Esophagus (tissue), 2 donors: ENCODE measurements around the gene KCTD10. TPM values are rescaled to one million over a fixed set of nuclear protein-coding genes. Genes with fewer than 3 reads are reported as not detected.

Experiments used
- H3K27ac ChIP-seq, 2 donors: one replicate each; pipeline ENCODE4 v1.5.1; 2013; ENCODE audit warnings: low read depth in 2 of 2, mild to moderate bottlenecking in 2 of 2, inconsistent platforms in 1 of 2, low read length in 1 of 2, moderate library complexity in 1 of 2
- H3K27me3 ChIP-seq, 2 donors: one replicate each; pipeline ENCODE4 v1.6.1; 2013; ENCODE audit warnings: low read length in 2 of 2, control low read depth in 1 of 2, mild to moderate bottlenecking in 1 of 2; ENCODE audit not compliant: insufficient read depth in 2 of 2, control insufficient read depth in 1 of 2
- H3K36me3 ChIP-seq, 2 donors: one replicate each; pipeline ENCODE4 v1.6.1; 2013; ENCODE audit warnings: low read length in 1 of 2; ENCODE audit not compliant: control insufficient read depth in 2 of 2, insufficient read depth in 2 of 2
- H3K4me1 ChIP-seq, 2 donors: one replicate each; pipeline ENCODE4 v1.6.1; 2013; ENCODE audit warnings: low read length in 1 of 2; ENCODE audit not compliant: control insufficient read depth in 2 of 2, insufficient read depth in 2 of 2
- H3K4me3 ChIP-seq, 2 donors: one replicate each; pipeline ENCODE4 v1.5.1; 2013; ENCODE audit warnings: low read length in 2 of 2, mild to moderate bottlenecking in 2 of 2, low read depth in 1 of 2, moderate library complexity in 1 of 2
- H3K9me3 ChIP-seq, 2 donors: one replicate each; pipeline ENCODE4 v1.6.1; 2013; ENCODE audit warnings: mild to moderate bottlenecking in 2 of 2, low read depth in 1 of 2, low read length in 1 of 2, moderate library complexity in 1 of 2; ENCODE audit not compliant: control insufficient read depth in 2 of 2, insufficient read depth in 1 of 2
- WGBS, 2 donors: extraction: QIAGEN DNeasy Blood & Tissue Kit; methylation state at CpG; one replicate each; pipeline ENCODE4 v1.1.7; 2013; 5-methylcytosine and 5-hydroxymethylcytosine counted together
- polyA plus RNA-seq, 2 donors: library from polyadenylated mRNA; stranded (reverse); fragments of 200-250 nt; gene quantifications; one replicate each; pipeline ENCODE4 v1.2.3, GENCODE V29; 2013
- donor health status: healthy with polysubstance abuse.
- donor health status: Bipolar disorder and iron deficiency.

The KCTD10 gene, protein sequence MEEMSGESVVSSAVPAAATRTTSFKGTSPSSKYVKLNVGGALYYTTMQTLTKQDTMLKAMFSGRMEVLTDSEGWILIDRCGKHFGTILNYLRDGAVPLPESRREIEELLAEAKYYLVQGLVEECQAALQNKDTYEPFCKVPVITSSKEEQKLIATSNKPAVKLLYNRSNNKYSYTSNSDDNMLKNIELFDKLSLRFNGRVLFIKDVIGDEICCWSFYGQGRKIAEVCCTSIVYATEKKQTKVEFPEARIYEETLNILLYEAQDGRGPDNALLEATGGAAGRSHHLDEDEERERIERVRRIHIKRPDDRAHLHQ
- 10 to 100 TPM; 15.4 to 28.2 TPM for polyA plus RNA-seq

DNA sequence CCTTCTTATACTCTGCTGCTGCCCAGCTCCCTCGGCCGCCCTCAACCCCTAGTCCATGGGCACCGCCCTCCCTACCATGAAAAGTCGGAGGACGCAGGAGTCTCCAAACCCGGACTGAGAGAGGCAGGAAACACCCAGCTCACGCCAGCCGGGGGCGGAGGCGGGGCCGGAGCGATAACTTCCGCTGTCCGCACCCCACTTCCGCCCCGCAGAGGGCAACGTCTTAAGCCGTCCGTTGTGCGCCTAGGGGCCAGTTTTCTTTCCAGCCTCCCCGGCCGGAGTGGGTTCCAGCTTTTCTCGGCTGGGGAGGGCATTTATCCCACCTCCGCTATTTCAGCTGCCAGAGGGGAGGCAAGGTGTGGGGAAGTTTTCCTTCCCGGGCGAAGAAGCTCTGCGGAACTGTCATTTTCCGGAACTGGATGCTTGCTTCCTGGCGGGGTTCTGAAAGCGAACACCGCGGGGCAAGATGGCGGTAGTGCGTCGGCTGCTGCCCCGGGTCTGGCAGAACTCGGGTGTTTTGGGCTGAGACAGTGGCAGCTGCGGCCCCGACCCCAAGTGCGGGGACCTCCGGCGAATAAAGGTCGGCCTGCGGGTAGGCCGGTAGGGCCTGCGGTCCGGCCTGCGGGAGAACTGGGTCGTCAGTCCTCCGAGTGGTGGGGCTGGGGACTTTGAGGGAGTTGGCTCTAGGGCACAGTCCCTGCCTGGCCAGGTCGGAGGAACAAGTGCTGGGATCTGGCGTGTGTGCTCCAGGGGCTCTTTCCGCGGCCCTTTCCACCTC lies at the start of gene KCTD10, which contains the start of gene UBE3B:
TSS of gene KCTD10 (minus strand) at position 116 of the 778 bp plus-strand sequence. CDS start at position 78, 38 bp downstream.
TSS of gene UBE3B (plus strand) at position 450 of the 778 bp plus-strand sequence. CDS start 5,918 bp downstream, outside the sequence.
- Histone ChIP-seq H3K27ac (peak within 1 kb of the TSS; percentile 91 to 96), H3K27me3 (no peaks in the 10 kb centered on the region), H3K36me3 (peaks cover 0 to 4% of the 10 kb centered on the region in 2 donors), H3K4me1 (peaks cover 2 to 3% of the 10 kb centered on the region in 2 donors), H3K9me3 (no peaks in the 10 kb centered on the region), H3K4me3 (peak within 1 kb of the TSS; percentile 84 to 96)
- WGBS, 2 donors, result 0% methylated on average over 54 of the region's 54 CpGs

GRCh38 chr12:109525279-109525585 lies 48.1 kb upstream of the KCTD10 start:
- WGBS, 2 donors, result 78 to 84% methylated on average over 3 of the region's 3 CpGs
- H3K36me3 ChIP-seq, result peaks cover 24 to 47% of the 10 kb centered on the region in 2 donors
- H3K27me3 ChIP-seq, result no peaks in the 10 kb centered on the region
- H3K4me1 ChIP-seq, result no peaks in the 10 kb centered on the region
- H3K9me3 ChIP-seq, result no peaks in the 10 kb centered on the region
- no peak overlapping the region for H3K4me3 ChIP-seq
- no peak overlapping the region for H3K27ac ChIP-seq

DNA sequence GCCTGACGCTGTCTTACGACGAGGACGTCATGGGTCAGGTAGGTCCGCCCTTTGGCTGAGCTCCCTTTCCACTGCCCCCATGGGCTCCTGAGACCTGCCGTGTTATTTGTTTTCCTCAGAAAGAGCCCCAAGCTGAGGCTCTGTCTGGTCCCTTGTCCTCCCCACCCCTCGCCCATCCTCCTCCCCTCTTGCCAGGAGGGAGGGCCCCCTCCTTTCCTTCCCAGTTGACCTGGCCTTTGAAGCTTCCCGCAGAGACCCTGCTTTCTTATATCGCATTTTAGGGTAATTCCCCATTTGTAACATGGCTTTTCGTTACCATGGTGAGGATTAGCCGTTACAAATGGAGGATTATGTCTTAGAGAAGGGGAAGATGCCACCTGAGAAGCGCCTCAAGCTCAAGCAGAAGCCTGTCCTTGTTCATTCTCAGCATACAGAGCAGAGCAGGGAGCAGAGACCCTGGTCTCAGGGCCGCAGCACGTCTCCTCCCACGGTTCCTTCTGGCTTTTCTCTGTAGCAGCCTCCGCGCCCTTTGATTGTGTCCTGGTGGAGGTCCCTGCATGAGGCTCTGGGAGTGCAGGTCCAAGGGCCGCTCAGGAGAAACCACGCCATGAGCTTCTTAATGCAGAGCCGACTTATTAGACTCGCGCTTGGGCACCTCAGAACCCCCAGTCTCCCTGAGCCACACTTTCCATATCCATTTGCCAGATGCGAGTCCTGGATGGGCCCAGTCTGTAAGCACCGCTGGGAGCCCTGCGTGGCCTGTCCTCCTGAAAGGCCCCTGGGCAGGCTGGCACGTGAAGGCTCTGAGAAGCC lies 47.6 kb upstream of the KCTD10 start:
- H3K4me1 ChIP-seq, result no peaks in the 10 kb centered on the region
- H3K4me3 ChIP-seq, result no peak overlapping the region
- H3K36me3 ChIP-seq, result peaks cover 24 to 50% of the 10 kb centered on the region in 2 donors
- H3K9me3 ChIP-seq, result no peaks in the 10 kb centered on the region
- H3K27ac ChIP-seq, result no peak overlapping the region
- H3K27me3 ChIP-seq, result no peaks in the 10 kb centered on the region
- WGBS, 2 donors, result 87 to 89% methylated on average over 26 of the region's 26 CpGs

DNA sequence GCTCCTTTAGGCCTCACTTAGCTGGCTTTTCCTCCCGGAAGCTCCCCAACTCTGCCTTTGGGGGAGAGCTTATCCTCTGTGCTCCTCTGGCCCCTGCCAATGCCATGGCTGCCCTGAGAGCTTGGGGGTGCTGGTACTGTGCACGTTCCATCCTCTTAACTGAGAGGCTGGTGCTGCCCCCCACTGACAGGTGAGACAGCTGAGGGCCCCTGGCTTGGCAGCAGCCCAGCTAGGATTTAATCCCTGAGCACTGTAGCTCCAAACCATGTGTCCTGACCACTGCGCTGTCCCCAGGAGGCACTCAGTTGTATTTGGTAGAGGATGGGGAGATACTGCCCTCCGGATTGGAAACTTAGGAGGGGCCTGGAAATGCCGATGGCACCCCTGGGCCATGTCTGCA lies 46.4 kb upstream of the KCTD10 start:
- H3K36me3 ChIP-seq, result peaks cover 24 to 49% of the 10 kb centered on the region in 2 donors
- H3K27me3 ChIP-seq, result no peaks in the 10 kb centered on the region
- H3K4me3 ChIP-seq, result no peak overlapping the region
- WGBS, 2 donors, result 92 to 94% methylated on average over 5 of the region's 5 CpGs
- no peak overlapping the region for H3K27ac ChIP-seq
- H3K9me3 ChIP-seq, result no peaks in the 10 kb centered on the region
- H3K4me1 ChIP-seq, result no peaks in the 10 kb centered on the region

GRCh38 chr12:109523071-109523470 lies 46.0 kb upstream of the KCTD10 start:
- no peaks in the 10 kb centered on the region for H3K9me3 ChIP-seq
- 77% methylated on average over 10 of the region's 10 CpGs for WGBS, 2 donors
- no peak overlapping the region for H3K27ac ChIP-seq
- H3K27me3 ChIP-seq, result no peaks in the 10 kb centered on the region
- no peak overlapping the region for H3K4me3 ChIP-seq
- no peaks in the 10 kb centered on the region for H3K4me1 ChIP-seq
- H3K36me3 ChIP-seq, result peaks cover 24 to 50% of the 10 kb centered on the region in 2 donors

DNA sequence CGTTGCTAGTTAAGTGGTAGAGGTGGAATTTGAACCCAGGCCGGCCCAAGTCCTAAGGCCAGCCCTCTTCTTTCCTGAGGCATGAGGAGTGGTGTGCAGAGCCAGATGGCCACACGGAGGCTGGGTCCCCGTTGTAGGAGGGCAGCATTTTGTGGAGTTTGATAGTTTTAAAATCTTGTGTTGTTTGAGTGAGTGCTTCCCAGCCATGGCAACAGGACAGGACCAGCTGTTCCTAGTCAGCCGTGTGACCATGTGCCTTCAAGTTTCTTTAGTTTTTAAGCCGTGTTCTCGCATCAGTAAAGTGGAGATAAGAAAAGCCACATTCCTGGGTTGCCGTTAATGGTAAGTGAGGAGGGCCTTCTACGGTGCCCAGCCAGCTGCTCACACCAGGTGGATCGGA lies 44.7 kb upstream of the KCTD10 start:
- WGBS, 2 donors, result 77 to 81% methylated on average over 10 of the region's 10 CpGs
- no peaks in the 10 kb centered on the region for H3K9me3 ChIP-seq
- no peak overlapping the region for H3K27ac ChIP-seq
- H3K36me3 ChIP-seq, result peaks cover 32 to 54% of the 10 kb centered on the region in 2 donors
- no peaks in the 10 kb centered on the region for H3K27me3 ChIP-seq
- no peaks in the 10 kb centered on the region for H3K4me1 ChIP-seq
- H3K4me3 ChIP-seq, result no peak overlapping the region

- H3K36me3 ChIP-seq, result peaks cover 36 to 58% of the 10 kb centered on the region in 2 donors
- H3K27ac ChIP-seq, result peak overlapping the region; percentile 24 to 33
- H3K9me3 ChIP-seq, result no peaks in the 10 kb centered on the region
- no peak overlapping the region for H3K4me3 ChIP-seq
- no peaks in the 10 kb centered on the region for H3K27me3 ChIP-seq
- 87 to 91% methylated on average over 6 of the region's 6 CpGs for WGBS, 2 donors
- H3K4me1 ChIP-seq, result no peaks in the 10 kb centered on the region
These were observed 42.7 kb upstream of the KCTD10 start for GRCh38 chr12:109519787-109520186.

- H3K27ac ChIP-seq, result peak overlapping the region in 1 of 2 donors; percentile 15
- peaks cover 36 to 58% of the 10 kb centered on the region in 2 donors for H3K36me3 ChIP-seq
These were observed 41.9 kb upstream of the KCTD10 start for GRCh38 chr12:109518820-109519665.

More at GRCh38 chr12:109518820-109519665, 41.9 kb upstream of the KCTD10 start:
- Histone ChIP-seq H3K27me3 (no peaks in the 10 kb centered on the region), H3K4me3 (no peak overlapping the region), H3K4me1 (no peaks in the 10 kb centered on the region), H3K9me3 (no peaks in the 10 kb centered on the region)
- WGBS, 2 donors, result 56 to 60% methylated on average over 11 of the region's 11 CpGs
